ENCODE data around the gene CRACDL. TPM values are rescaled to one million over a fixed set of nuclear protein-coding genes. Genes with fewer than 3 reads are reported as not detected.

Gene CRACDL
- 0.12 and 0.29 TPM in 2 replicates for polyA plus RNA-seq (2013)

- peaks cover 10 to 13% of the 10 kb centered on the region in 2 experiments for H3K4me1 ChIP-seq (ENCODE audit: control insufficient read depth in 1 of 2, insufficient read depth in 2 of 2, low read length in 2 of 2)
- no peak within 1 kb of the TSS for H3K9ac ChIP-seq (ENCODE audit: low read length)
- no peak within 1 kb of the TSS for H3K23ac ChIP-seq (ENCODE audit: low read length)
- peak within 1 kb of the TSS; percentile 32 for H3K4me3 ChIP-seq (ENCODE audit: low read depth, low read length)
- H2AFZ ChIP-seq (ENCODE audit: insufficient read depth, low read length, poor library complexity): peak within 1 kb of the TSS; percentile 21
- no CpG with 5 or more reads among the region's 82 CpGs for WGBS (ENCODE audit: extremely low coverage, insufficient coverage, insufficient read length)
- H3K4ac ChIP-seq (ENCODE audit: low read depth, low read length): no peak within 1 kb of the TSS
- peaks cover 42% of the 10 kb centered on the region for H3K27me3 ChIP-seq (ENCODE audit: insufficient read depth, low read length)
- no peak within 1 kb of the TSS for H2BK12ac ChIP-seq (ENCODE audit: low read length)
- no peak within 1 kb of the TSS for H4K91ac ChIP-seq (ENCODE audit: low read depth, low read length)
- H3K36me3 ChIP-seq (ENCODE audit: control insufficient read depth in 1 of 2, insufficient read depth in 2 of 2, low read length in 2 of 2): no peaks in the 10 kb centered on the region
- DNase-seq: peak in 1 of 2 donors; percentile 62
- H3K18ac ChIP-seq (ENCODE audit: low read length): no peak within 1 kb of the TSS
- H3K9me3 ChIP-seq (ENCODE audit: insufficient read depth, low read depth, low read length): peaks cover 2% of the 10 kb centered on the region
- no peaks in the 10 kb centered on the region for H3K79me1 ChIP-seq (ENCODE audit: low read length)
- H4K8ac ChIP-seq (ENCODE audit: low read depth, low read length): no peak within 1 kb of the TSS
- H3K4me2 ChIP-seq (ENCODE audit: low read length): peak within 1 kb of the TSS; percentile 73
- H3K79me2 ChIP-seq (ENCODE audit: control insufficient read depth, insufficient read depth, low read length, poor library complexity): no peaks in the 10 kb centered on the region
- H2BK120ac ChIP-seq (ENCODE audit: insufficient read depth, low read length, poor library complexity): no peak within 1 kb of the TSS
- H3K14ac ChIP-seq (ENCODE audit: low read length): no peak within 1 kb of the TSS
- H2BK5ac ChIP-seq (ENCODE audit: low read depth, low read length, poor library complexity): no peak within 1 kb of the TSS
- no peak within 1 kb of the TSS for H3K27ac ChIP-seq (ENCODE audit: low read depth, low read length)
- H4K12ac ChIP-seq (ENCODE audit: low read depth, low read length): no peak within 1 kb of the TSS
- no peak within 1 kb of the TSS for H2AK5ac ChIP-seq (ENCODE audit: low read length)
Measured at GRCh38 chr2:98935777-98936352, at the start of gene CRACDL. Gene CRACDL, minus strand, starts transcription at chr2:98936225. Its CDS starts 89,425 bp downstream, at chr2:98846800.

GRCh38 chr2:98975611-98976010 is 39.6 kb upstream of the CRACDL start:
- H3K36me3 ChIP-seq (ENCODE audit: control insufficient read depth in 1 of 2, insufficient read depth in 2 of 2, low read length in 2 of 2): no peaks in the 10 kb centered on the region
- no peak overlapping the region for H2AFZ ChIP-seq (ENCODE audit: insufficient read depth, low read length, poor library complexity)
- no peak overlapping the region for H3K9ac ChIP-seq (ENCODE audit: low read length)
- no peaks in the 10 kb centered on the region for H3K27me3 ChIP-seq (ENCODE audit: insufficient read depth, low read length)
- H3K4me3 ChIP-seq (ENCODE audit: low read depth, low read length): no peak overlapping the region
- no peak overlapping the region for H2AK5ac ChIP-seq (ENCODE audit: low read length)
- H3K27ac ChIP-seq (ENCODE audit: low read depth, low read length): no peak overlapping the region
- no peak overlapping the region for H3K14ac ChIP-seq (ENCODE audit: low read length)
- H3K79me2 ChIP-seq (ENCODE audit: control insufficient read depth, insufficient read depth, low read length, poor library complexity): no peaks in the 10 kb centered on the region
- H3K4me1 ChIP-seq (ENCODE audit: control insufficient read depth in 1 of 2, insufficient read depth in 2 of 2, low read length in 2 of 2): no peaks in the 10 kb centered on the region
- no peak overlapping the region for H3K23ac ChIP-seq (ENCODE audit: low read length)
- no peak overlapping the region for H4K8ac ChIP-seq (ENCODE audit: low read depth, low read length)
- H3K79me1 ChIP-seq (ENCODE audit: low read length): no peaks in the 10 kb centered on the region
- no peak overlapping the region for H4K12ac ChIP-seq (ENCODE audit: low read depth, low read length)
- no peak overlapping the region for H3K4me2 ChIP-seq (ENCODE audit: low read length)
- no peak overlapping the region for H2BK12ac ChIP-seq (ENCODE audit: low read length)
- no peak overlapping the region for H2BK5ac ChIP-seq (ENCODE audit: low read depth, low read length, poor library complexity)
- peaks cover 6% of the 10 kb centered on the region for H3K9me3 ChIP-seq (ENCODE audit: insufficient read depth, low read depth, low read length)
- H3K4ac ChIP-seq (ENCODE audit: low read depth, low read length): no peak overlapping the region
- no CpG with 5 or more reads among the region's 2 CpGs for WGBS (ENCODE audit: extremely low coverage, insufficient coverage, insufficient read length)
- DNase-seq: no peak
- no peak overlapping the region for H3K18ac ChIP-seq (ENCODE audit: low read length)
- no peak overlapping the region for H4K91ac ChIP-seq (ENCODE audit: low read depth, low read length)
- no peak overlapping the region for H2BK120ac ChIP-seq (ENCODE audit: insufficient read depth, low read length, poor library complexity)

- Histone ChIP-seq H4K12ac (ENCODE audit: low read depth, low read length) (no peak overlapping the region), H2BK12ac (ENCODE audit: low read length) (no peak overlapping the region), H3K79me2 (ENCODE audit: control insufficient read depth, insufficient read depth, low read length, poor library complexity) (no peaks in the 10 kb centered on the region), H2AFZ (ENCODE audit: insufficient read depth, low read length, poor library complexity) (no peak overlapping the region), H3K18ac (ENCODE audit: low read length) (no peak overlapping the region), H4K8ac (ENCODE audit: low read depth, low read length) (no peak overlapping the region), H3K79me1 (ENCODE audit: low read length) (no peaks in the 10 kb centered on the region), H3K9ac (ENCODE audit: low read length) (no peak overlapping the region), H2BK5ac (ENCODE audit: low read depth, low read length, poor library complexity) (no peak overlapping the region), H3K27me3 (ENCODE audit: insufficient read depth, low read length) (no peaks in the 10 kb centered on the region), H2AK5ac (ENCODE audit: low read length) (no peak overlapping the region), H3K36me3 (ENCODE audit: control insufficient read depth in 1 of 2, insufficient read depth in 2 of 2, low read length in 2 of 2) (no peaks in the 10 kb centered on the region), H4K91ac (ENCODE audit: low read depth, low read length) (no peak overlapping the region), H3K9me3 (ENCODE audit: insufficient read depth, low read depth, low read length) (peaks cover 2% of the 10 kb centered on the region), H3K14ac (ENCODE audit: low read length) (no peak overlapping the region), H3K4me1 (ENCODE audit: control insufficient read depth in 1 of 2, insufficient read depth in 2 of 2, low read length in 2 of 2) (no peaks in the 10 kb centered on the region), H3K23ac (ENCODE audit: low read length) (no peak overlapping the region), H3K4me3 (ENCODE audit: low read depth, low read length) (no peak overlapping the region), H3K27ac (ENCODE audit: low read depth, low read length) (no peak overlapping the region), H2BK120ac (ENCODE audit: insufficient read depth, low read length, poor library complexity) (no peak overlapping the region), H3K4ac (ENCODE audit: low read depth, low read length) (no peak overlapping the region), H3K4me2 (ENCODE audit: low read length) (no peak overlapping the region)
- DNase-seq: no peak
- no CpG with 5 or more reads among the region's 1 CpG for WGBS (ENCODE audit: extremely low coverage, insufficient coverage, insufficient read length)
Measured at GRCh38 chr2:98972582-98973167, 36.6 kb upstream of the CRACDL start.

- Histone ChIP-seq H3K23ac (ENCODE audit: low read length) (no peak overlapping the region), H3K4me3 (ENCODE audit: low read depth, low read length) (no peak overlapping the region), H2BK5ac (ENCODE audit: low read depth, low read length, poor library complexity) (no peak overlapping the region), H3K9me3 (ENCODE audit: insufficient read depth, low read depth, low read length) (no peaks in the 10 kb centered on the region), H3K79me1 (ENCODE audit: low read length) (no peaks in the 10 kb centered on the region), H3K4ac (ENCODE audit: low read depth, low read length) (no peak overlapping the region), H3K36me3 (ENCODE audit: control insufficient read depth in 1 of 2, insufficient read depth in 2 of 2, low read length in 2 of 2) (no peaks in the 10 kb centered on the region), H3K79me2 (ENCODE audit: control insufficient read depth, insufficient read depth, low read length, poor library complexity) (no peaks in the 10 kb centered on the region), H3K9ac (ENCODE audit: low read length) (no peak overlapping the region), H3K18ac (ENCODE audit: low read length) (no peak overlapping the region), H2BK12ac (ENCODE audit: low read length) (no peak overlapping the region), H3K4me2 (ENCODE audit: low read length) (no peak overlapping the region), H2BK120ac (ENCODE audit: insufficient read depth, low read length, poor library complexity) (no peak overlapping the region), H3K14ac (ENCODE audit: low read length) (no peak overlapping the region), H4K91ac (ENCODE audit: low read depth, low read length) (no peak overlapping the region), H3K4me1 (ENCODE audit: control insufficient read depth in 1 of 2, insufficient read depth in 2 of 2, low read length in 2 of 2) (no peaks in the 10 kb centered on the region), H2AK5ac (ENCODE audit: low read length) (no peak overlapping the region), H2AFZ (ENCODE audit: insufficient read depth, low read length, poor library complexity) (no peak overlapping the region), H3K27me3 (ENCODE audit: insufficient read depth, low read length) (no peaks in the 10 kb centered on the region), H4K12ac (ENCODE audit: low read depth, low read length) (no peak overlapping the region), H3K27ac (ENCODE audit: low read depth, low read length) (no peak overlapping the region), H4K8ac (ENCODE audit: low read depth, low read length) (no peak overlapping the region)
- WGBS (ENCODE audit: extremely low coverage, insufficient coverage, insufficient read length): no CpG with 5 or more reads among the region's 7 CpGs
- no peak for DNase-seq
Measured at GRCh38 chr2:98959810-98960507, 23.9 kb upstream of the CRACDL start.
